HK-2 (cell line): ENCODE results near the gene RTL10.
A peak's percentile ranks its signal among the peaks of the same experiment; 100 is the strongest.

ENCODE experiments used
- DNase-seq: peaks from one replicate; pipeline ENCODE4 v3.0.0-alpha.2; 2018; ENCODE audit not compliant: unreplicated experiment

The RTL10 gene

DNA sequence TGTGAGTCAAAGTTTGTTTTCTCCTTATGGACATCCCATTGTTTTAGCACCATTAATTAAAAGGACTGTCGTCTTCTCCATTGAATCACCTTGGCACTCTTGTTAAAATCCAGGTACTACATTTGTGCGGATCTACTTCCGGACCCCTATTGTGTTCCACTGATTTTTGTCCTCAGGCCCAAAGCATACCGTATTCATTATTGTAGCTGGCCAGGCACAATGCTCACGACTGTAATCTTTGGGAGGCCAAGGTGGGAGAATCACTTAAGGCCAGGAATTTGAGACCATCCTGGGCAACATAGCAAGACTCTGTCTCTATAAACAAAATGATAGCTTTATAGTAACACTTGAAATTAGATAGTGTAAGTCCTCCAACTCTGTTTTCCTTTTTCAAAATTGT, 8.9 kb upstream of the RTL10 start:
- DNase-seq = no peak

- DNase-seq = no peak
These were observed 8.1 kb upstream of the RTL10 start for GRCh38 chr22:19862619-19863246.

- no peak for DNase-seq
These were observed 5.3 kb upstream of the RTL10 start for GRCh38 chr22:19859861-19860510.

DNA sequence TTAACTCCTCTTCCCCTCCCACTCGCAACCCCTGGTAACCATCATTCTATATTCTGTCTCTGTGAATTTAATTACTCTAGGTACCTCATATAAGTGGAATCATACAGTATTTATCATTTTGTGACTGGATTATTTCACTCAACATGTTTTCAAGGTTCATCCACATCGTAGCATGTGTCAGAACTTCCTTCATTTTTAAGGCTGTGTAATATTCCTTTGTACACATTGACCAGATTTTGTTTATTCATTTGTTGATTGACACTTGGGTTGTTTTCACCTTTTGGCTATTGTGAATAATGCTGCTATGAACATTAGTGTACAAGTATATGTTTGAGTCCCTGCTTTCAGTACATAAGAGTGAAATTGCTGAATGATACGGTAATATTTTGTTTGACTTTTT, 2.7 kb upstream of the RTL10 start:
- DNase-seq = no peak

DNA sequence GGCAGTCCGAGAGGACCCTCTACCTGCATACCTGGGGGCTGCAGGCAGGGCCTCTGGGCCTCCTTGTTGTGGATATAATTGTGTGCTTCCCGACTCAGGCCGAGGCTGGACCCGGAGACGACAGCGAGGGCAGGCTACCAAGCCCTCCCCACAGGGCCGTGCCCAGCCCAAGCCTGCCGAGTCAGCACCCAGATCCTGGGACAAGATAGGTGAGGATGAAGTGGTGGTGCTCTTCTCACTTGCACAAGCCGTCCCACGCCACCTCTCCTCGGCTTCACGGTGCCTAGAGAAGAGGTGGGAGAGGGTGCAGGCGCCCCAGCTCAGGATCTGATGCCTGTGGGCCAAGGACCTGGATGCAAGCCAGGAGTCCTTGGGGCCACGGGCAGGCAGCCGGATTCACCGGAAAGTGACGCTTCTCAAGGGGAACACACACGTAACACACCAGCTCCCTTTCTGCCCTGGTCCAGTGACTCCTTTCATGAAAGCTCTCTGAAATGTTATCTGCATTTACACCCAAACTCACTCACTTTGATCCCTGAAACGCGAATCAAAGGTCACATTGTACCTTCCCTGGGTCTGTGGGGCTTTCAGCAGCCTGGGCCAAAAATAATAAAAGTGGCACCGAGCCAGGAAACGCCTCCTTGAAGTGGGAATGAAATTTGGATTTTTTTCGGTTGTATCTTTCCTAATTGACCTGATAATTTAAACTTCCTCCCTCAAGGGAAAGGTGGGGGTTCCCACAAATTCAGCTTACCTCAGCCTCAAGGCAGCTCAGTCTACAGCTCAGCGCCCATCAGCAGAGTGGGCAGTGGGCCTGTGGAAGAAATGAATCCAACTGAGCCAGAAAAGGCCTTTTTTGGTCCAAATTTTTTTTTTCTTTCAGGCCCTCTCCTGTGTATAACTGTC, 1.1 kb upstream of the RTL10 start:
- DNase-seq = peak; percentile 74

DNA sequence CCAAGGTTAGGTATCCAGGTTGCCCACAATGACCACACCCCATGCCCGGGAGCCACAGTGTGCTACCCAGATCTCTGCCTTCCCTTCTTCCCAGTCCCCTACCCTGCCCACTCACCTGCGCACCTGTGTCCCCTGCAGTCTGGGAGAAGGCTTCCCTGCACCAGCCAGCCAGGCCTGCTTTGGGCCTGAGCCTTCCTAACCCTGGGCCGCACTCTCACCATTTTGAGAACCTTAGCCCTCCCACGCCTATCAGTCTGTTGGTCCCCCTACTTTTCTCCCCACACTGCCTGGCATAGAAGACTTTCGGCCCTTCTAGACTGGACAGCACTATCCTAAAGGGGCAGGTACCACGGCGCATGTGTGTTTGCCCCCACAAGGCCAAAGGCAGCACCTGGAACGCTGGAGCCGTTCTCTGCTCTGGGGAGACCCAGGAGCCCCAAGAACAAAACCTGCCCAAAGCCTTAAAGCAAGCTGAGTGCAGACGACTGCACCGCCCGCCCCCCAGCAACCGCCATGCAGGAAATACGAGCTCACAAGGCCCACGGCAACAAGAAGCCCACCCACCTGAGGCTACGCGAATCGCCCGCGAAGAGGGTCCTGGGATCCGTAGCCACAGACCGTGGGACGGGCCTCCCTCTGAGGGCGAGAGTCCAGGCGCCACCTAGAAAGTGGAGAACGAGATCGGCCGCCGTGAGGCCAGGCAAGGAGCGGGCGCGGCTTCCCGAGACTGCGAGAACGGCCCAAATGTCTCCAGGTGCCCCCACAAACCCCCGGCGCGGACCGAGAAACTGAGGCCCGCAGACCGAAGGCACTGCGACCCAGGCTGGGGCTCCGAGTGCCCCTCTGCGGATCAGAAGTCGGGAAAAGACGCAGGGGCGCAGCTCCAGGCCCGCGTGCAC, 546 bp downstream of the RTL10 start:
- no peak for DNase-seq

DNA sequence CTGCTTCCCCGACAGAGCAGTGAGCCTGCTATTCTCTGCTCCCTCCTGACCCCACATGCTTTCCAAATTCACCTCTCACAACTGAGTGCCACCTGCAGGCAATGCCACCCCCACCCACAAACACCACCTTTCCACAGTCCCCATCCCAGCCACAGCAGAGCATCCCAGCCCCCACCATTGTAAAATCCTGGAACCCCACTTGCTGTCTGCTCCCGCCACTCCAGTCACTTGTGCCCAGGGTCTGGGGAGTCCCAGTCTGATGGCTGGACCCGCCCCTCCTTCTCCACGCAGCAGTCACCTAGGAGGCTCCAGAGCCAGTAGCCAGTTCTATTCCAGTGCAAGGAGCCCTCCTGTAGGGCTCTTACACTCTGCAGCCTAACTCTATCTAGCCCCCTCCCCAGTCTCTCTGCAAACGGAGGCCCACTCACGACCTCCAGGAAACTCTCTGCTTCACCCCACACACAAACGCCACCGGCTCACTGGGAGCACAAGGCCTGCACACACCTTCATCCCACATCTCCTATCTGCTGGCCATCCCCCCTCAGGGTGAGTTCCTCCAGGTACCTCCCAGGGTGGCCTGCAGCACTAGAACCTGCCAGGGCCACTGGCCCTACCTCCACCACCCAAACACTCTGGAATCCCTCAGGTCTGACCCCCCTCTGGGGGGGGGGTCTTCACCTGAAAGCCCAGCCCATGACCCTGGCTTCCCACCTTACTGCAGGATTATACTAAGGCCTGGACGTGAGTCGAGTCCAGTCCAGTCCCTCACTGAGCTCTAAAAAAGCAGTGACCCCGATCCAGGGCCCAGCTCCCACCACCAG, 1.4 kb downstream of the RTL10 start:
- DNase-seq = no peak

GRCh38 chr22:19852177-19852781, 2.4 kb downstream of the RTL10 start:
- DNase-seq = no peak

- DNase-seq = no peak
These were observed 3.1 kb downstream of the RTL10 start for GRCh38 chr22:19851291-19852176.

DNA sequence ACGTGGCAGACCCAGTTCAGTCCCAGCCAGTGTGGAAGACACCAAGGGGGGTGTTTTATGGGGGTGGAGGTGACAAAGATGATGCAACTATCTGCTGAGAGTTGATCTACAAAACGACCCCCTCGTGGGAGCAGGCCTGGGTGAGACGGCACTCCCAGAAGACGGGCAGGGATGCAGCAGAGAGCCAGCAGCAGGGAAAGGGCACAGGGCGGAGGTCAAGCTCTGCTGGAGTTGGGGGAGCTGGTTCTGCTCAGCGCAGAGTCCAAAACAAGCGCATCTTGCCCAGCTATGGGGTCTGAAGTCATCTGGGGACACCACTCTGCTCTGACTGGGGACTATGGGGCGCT, 3.9 kb downstream of the RTL10 start:
- no peak for DNase-seq

DNA sequence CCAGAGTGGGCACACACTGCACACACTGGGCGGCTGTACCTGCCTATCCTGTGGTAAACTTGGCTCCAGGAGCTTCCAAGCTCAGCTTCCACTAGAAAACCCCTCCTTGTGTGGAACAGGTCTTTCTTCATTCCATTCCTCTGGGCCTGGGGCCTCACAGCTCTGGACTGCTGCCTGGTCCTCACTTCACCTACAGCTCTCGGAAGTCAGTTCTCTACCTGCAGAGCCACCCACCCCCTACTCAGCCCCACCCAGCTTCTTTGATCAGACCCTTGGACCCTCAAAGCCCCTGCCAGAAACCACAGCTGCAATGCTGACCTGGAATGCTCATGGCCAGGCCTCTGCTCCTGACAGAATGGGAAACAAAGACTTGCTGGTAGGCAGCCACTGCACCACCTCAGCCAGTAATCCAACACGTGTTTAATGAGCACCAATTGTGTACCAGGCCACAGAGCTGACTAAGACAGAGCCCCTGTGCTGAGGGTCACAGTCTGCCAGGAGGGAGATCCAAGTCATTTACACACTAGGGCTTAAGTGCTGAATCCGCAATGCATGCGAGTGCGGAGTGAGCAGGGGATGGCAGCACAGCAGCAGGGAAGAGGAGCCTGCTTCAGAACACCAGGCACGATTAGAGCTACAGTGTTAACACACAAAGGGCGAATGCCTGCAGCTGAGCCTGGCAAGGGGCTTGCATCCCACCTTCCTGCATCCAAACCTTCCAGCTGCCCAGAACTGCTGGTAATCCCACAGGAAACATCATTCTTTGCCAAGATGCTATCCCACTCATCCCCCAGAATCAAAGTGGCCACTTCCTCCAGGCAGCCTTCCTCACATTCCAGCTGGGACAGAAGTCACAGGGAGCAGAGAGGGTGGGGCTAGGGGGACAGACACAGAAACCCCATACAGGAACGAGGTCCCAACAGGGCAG, 4.6 kb downstream of the RTL10 start:
- DNase-seq = no peak

- DNase-seq = peak; percentile 57
These were observed 6.1 kb downstream of the RTL10 start for GRCh38 chr22:19848298-19849224.

- no peak for DNase-seq
These were observed 7.4 kb downstream of the RTL10 start for GRCh38 chr22:19847345-19847632.

GRCh38 chr22:19846620-19847344, 7.9 kb downstream of the RTL10 start:
- DNase-seq = no peak

- DNase-seq = no peak
These were observed 9.5 kb downstream of the RTL10 start for GRCh38 chr22:19845054-19845722.

- no peak for DNase-seq
These were observed 10.2 kb downstream of the RTL10 start for GRCh38 chr22:19844377-19845053.
